Measurements from ENCODE around the gene CEMIP. TPM values are rescaled to one million over a fixed set of nuclear protein-coding genes. Genes with fewer than 3 reads are reported as not detected.

Gene CEMIP
- total and polyA plus RNA-seq, 2 of the 13 experiments (the other 11 are each of a cell fraction or from before 2014, with no cell fraction given), result 4.3 to 28.5 TPM

DNA sequence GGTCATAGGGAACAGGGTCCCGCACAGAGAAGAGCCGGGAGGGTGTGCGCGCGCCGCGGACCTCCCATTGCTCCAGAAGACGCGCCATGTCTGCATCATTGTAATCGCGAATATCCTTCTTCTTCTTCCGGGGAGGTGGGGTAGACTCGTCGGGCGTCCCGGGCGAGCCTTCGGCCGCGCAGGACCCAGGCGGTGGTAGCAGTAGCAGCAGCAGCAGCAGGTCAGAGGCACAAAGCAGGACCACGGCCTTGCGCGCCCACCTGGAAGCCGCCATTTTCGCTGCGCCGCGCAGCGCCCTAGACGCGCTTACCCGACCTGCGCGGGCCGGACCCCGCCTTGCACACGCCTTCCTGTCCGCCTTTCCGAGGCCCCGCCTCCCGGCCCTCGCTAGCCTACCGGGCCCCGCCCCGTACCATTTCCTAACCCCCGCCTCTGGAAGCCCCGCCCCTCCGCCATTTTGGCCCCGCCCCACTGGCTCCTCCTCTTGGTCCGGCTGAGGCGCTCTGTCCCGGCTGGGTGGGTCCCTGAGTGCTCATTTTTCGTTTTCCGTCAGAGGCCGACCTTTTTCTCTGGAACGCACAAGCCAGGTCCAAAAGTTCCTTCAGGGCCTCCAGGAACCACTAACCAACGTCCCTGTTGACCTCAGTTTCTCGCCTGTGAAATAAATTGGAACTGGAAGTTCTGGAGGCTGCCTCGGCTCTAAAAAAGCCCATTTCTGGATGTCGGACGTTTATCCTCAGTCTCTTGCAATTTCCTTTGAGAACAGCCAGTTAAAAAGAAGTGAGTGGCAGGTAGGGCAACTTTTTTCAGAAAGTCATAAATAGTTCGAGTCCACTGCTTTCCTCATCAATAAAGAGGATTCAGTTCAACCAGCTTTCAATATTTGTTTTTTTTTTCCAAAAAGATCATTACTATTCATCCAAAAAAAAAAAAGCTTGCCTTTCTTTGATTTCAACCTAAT, 210.6 kb downstream of the CEMIP start, which contains the start of gene MESD (continued):
- TF ChIP-seq, protein P1, sequence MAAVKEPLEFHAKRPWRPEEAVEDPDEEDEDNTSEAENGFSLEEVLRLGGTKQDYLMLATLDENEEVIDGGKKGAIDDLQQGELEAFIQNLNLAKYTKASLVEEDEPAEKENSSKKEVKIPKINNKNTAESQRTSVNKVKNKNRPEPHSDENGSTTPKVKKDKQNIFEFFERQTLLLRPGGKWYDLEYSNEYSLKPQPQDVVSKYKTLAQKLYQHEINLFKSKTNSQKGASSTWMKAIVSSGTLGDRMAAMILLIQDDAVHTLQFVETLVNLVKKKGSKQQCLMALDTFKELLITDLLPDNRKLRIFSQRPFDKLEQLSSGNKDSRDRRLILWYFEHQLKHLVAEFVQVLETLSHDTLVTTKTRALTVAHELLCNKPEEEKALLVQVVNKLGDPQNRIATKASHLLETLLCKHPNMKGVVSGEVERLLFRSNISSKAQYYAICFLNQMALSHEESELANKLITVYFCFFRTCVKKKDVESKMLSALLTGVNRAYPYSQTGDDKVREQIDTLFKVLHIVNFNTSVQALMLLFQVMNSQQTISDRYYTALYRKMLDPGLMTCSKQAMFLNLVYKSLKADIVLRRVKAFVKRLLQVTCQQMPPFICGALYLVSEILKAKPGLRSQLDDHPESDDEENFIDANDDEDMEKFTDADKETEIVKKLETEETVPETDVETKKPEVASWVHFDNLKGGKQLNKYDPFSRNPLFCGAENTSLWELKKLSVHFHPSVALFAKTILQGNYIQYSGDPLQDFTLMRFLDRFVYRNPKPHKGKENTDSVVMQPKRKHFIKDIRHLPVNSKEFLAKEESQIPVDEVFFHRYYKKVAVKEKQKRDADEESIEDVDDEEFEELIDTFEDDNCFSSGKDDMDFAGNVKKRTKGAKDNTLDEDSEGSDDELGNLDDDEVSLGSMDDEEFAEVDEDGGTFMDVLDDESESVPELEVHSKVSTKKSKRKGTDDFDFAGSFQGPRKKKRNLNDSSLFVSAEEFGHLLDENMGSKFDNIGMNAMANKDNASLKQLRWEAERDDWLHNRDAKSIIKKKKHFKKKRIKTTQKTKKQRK (IDR thresholded peaks at IDR 0.05; ENCODE audit: low read length), result no peak
- TF ChIP-seq HNF4A (CRISPR knock-in tag; IDR thresholded peaks at IDR 0.05), result peak; percentile 28; the same call in 1 of the 2 replicates
- TF ChIP-seq, protein P2, sequence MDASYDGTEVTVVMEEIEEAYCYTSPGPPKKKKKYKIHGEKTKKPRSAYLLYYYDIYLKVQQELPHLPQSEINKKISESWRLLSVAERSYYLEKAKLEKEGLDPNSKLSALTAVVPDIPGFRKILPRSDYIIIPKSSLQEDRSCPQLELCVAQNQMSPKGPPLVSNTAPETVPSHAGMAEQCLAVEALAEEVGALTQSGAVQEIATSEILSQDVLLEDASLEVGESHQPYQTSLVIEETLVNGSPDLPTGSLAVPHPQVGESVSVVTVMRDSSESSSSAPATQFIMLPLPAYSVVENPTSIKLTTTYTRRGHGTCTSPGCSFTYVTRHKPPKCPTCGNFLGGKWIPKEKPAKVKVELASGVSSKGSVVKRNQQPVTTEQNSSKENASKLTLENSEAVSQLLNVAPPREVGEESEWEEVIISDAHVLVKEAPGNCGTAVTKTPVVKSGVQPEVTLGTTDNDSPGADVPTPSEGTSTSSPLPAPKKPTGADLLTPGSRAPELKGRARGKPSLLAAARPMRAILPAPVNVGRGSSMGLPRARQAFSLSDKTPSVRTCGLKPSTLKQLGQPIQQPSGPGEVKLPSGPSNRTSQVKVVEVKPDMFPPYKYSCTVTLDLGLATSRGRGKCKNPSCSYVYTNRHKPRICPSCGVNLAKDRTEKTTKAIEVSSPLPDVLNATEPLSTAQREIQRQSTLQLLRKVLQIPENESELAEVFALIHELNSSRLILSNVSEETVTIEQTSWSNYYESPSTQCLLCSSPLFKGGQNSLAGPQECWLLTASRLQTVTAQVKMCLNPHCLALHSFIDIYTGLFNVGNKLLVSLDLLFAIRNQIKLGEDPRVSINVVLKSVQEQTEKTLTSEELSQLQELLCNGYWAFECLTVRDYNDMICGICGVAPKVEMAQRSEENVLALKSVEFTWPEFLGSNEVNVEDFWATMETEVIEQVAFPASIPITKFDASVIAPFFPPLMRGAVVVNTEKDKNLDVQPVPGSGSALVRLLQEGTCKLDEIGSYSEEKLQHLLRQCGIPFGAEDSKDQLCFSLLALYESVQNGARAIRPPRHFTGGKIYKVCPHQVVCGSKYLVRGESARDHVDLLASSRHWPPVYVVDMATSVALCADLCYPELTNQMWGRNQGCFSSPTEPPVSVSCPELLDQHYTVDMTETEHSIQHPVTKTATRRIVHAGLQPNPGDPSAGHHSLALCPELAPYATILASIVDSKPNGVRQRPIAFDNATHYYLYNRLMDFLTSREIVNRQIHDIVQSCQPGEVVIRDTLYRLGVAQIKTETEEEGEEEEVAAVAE (CRISPR knock-in tag; IDR thresholded peaks at IDR 0.05; ENCODE audit: borderline replicate concordance), result 0 out of 2 replicates have a peak, but pooled peaks have one; percentile 50
- TF ChIP-seq ZNF205 (CRISPR knock-in tag; IDR thresholded peaks at IDR 0.05), result 0 out of 2 replicates have a peak, but pooled peaks have one; percentile 32
- no peak for TF ChIP-seq GLMP (CRISPR knock-in tag; IDR thresholded peaks at IDR 0.05; ENCODE audit: borderline replicate concordance)
- TF ChIP-seq NPAS2 (CRISPR knock-in tag; IDR thresholded peaks at IDR 0.05; ENCODE audit: borderline replicate concordance), result no peak
- TF ChIP-seq, protein P3, sequence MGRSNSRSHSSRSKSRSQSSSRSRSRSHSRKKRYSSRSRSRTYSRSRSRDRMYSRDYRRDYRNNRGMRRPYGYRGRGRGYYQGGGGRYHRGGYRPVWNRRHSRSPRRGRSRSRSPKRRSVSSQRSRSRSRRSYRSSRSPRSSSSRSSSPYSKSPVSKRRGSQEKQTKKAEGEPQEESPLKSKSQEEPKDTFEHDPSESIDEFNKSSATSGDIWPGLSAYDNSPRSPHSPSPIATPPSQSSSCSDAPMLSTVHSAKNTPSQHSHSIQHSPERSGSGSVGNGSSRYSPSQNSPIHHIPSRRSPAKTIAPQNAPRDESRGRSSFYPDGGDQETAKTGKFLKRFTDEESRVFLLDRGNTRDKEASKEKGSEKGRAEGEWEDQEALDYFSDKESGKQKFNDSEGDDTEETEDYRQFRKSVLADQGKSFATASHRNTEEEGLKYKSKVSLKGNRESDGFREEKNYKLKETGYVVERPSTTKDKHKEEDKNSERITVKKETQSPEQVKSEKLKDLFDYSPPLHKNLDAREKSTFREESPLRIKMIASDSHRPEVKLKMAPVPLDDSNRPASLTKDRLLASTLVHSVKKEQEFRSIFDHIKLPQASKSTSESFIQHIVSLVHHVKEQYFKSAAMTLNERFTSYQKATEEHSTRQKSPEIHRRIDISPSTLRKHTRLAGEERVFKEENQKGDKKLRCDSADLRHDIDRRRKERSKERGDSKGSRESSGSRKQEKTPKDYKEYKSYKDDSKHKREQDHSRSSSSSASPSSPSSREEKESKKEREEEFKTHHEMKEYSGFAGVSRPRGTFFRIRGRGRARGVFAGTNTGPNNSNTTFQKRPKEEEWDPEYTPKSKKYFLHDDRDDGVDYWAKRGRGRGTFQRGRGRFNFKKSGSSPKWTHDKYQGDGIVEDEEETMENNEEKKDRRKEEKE (IDR thresholded peaks at IDR 0.05), result no peak
- TF ChIP-seq, protein P4, sequence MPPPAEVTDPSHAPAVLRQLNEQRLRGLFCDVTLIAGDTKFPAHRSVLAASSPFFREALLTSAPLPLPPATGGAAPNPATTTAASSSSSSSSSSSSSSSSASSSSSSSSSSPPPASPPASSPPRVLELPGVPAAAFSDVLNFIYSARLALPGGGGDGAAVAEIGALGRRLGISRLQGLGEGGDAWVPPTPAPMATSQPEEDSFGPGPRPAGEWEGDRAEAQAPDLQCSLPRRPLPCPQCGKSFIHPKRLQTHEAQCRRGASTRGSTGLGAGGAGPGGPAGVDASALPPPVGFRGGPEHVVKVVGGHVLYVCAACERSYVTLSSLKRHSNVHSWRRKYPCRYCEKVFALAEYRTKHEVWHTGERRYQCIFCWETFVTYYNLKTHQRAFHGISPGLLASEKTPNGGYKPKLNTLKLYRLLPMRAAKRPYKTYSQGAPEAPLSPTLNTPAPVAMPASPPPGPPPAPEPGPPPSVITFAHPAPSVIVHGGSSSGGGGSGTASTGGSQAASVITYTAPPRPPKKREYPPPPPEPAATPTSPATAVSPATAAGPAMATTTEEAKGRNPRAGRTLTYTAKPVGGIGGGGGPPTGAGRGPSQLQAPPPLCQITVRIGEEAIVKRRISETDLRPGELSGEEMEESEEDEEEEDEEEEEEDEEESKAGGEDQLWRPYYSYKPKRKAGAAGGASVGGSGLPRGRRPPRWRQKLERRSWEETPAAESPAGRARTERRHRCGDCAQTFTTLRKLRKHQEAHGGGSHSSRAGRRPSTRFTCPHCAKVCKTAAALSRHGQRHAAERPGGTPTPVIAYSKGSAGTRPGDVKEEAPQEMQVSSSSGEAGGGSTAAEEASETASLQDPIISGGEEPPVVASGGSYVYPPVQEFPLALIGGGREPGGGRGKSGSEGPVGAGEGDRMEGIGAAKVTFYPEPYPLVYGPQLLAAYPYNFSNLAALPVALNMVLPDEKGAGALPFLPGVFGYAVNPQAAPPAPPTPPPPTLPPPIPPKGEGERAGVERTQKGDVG (CRISPR knock-in tag; IDR thresholded peaks at IDR 0.05; ENCODE audit: borderline replicate concordance), result peak; percentile 62; the same call in 1 of the 2 replicates
- peak; percentile 36 for TF ChIP-seq NFYC (CRISPR knock-in tag; IDR thresholded peaks at IDR 0.05)
- peak; percentile 54; the same call in 1 of the 2 replicates for TF ChIP-seq MTA1 (CRISPR knock-in tag; IDR thresholded peaks at IDR 0.05; ENCODE audit: borderline replicate concordance)
- no peak for TF ChIP-seq ZNF367 (CRISPR knock-in tag; IDR thresholded peaks at IDR 0.05; ENCODE audit: borderline replicate concordance)
